GM12891 (cell line): ENCODE data around the gene MIA.
"Not testable (repeated sequence)": the region's sequence is repeated elsewhere in the genome, so short reads cannot be mapped to it uniquely, and the experiment has no call there.

Experiments
- DNase-seq: peaks from one replicate; pipeline ENCODE4 v3.0.0; 2011; ENCODE audit warnings: low spot score; ENCODE audit not compliant: insufficient read length
- FAIRE-seq: peaks from 2 replicates; lab custom pipeline; 2011; peaks lifted over from hg19 to GRCh38; lab: Jason Lieb, UNC
- PAX5 ChIP-seq: IDR thresholded peaks from 2 replicates; pipeline ENCODE4 v1.6.1; 2011; ENCODE audit warnings: low read length, moderate library complexity, mild to moderate bottlenecking; ENCODE audit not compliant: insufficient read depth, severe bottlenecking
- POLR2A ChIP-seq: IDR thresholded peaks from 2 replicates; pipeline ENCODE4 v1.6.1; 2011; ENCODE audit warnings: low read depth, low read length, control low read depth
- POU2F2 ChIP-seq: IDR thresholded peaks from 2 replicates; pipeline ENCODE4 v1.6.1; 2011; ENCODE audit warnings: low read depth, mild to moderate bottlenecking, control low read depth, low read length, moderate library complexity
- SPI1 ChIP-seq: IDR thresholded peaks from 2 replicates; pipeline ENCODE4 v1.6.1; 2011; ENCODE audit warnings: low read depth, low read length, control low read depth

MIA gene

DNA sequence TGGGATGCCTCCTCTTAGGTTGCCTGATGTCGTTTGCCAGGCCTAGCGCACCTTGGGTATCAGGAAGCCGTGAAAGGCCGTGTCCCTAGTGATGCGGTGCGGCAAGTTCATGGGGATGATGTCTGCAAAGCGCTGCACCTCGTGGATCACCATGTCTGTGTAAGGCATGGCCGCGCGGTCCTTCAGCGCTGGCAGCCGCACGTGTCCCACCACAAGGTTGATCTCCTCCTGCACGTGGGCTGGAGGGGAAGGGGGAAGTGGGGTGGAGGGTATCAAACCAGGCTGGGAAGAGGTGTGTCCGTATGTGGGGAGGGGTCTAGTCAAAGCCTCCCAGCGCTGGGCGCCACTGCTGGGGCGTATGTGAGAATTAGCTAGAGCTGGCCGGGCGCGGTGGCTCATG is 46.8 kb downstream of the MIA start:
- no peak for DNase-seq
- TF ChIP-seq PAX5 = no peak
- TF ChIP-seq POLR2A = no peak
- TF ChIP-seq POU2F2 = no peak
- FAIRE-seq = no peak

DNA sequence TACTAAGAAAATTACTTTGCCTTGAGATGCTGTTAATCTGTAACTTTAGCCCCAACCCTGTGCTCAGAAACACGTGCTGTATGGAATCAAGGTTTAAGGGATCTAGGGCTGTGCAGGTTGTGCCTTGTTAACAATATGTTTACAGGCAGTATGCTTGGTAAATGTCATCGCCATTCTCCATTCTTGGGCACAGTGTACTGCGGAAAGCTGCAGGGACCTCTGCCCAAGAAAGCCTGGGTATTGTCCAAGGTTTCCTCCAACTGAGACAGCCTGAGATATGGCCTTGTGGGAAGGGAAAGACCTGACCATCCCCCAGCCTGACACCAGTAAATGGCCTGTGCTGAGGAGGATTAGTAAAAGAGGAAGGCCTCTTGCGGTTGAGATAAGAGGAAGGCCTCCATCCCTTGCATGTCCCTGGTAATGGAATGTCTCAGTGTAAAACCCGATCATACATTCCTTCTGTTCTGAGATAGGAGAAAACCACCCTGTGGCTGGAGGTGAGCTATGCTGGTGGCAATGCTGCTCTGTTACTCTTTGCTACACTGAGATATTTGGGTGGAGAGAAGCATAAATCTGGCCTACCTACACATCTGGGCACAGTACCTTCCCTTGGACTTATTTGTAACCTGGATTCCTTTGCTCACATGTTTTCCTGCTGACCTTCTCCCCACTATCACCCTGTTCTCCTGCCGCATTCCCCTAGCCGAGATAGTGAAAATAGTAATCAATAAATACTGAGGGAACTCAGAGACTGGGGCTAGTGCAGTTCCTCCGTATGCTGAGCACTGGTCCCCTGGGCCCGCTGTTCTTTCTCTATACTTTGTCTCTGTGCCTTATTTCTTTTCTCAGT is 47.6 kb downstream of the MIA start:
- not testable (repeated sequence) for FAIRE-seq, DNase-seq
- TF ChIP-seq SPI1 = peak; percentile 71

DNA sequence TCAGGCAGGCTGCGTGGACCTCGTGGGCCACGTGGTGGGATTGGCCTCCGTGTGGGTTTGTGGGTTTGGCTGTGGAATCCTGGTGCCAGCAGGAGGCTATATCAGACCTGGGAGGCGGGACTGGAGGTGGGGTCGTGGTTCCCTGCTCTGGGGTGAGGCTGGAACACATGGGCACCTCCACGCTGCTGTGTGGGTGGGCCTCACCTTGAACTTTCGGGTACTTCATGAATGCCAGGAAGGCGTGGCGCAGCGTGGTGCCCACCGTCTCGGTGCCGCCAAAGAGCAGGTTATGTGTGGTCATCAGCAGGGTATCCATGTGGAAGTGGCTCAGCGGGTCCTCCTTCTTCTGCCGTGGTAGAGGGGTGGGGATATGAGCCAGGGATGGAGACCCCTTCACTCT is 49.6 kb downstream of the MIA start:
- FAIRE-seq, DNase-seq: not testable (repeated sequence)

DNA sequence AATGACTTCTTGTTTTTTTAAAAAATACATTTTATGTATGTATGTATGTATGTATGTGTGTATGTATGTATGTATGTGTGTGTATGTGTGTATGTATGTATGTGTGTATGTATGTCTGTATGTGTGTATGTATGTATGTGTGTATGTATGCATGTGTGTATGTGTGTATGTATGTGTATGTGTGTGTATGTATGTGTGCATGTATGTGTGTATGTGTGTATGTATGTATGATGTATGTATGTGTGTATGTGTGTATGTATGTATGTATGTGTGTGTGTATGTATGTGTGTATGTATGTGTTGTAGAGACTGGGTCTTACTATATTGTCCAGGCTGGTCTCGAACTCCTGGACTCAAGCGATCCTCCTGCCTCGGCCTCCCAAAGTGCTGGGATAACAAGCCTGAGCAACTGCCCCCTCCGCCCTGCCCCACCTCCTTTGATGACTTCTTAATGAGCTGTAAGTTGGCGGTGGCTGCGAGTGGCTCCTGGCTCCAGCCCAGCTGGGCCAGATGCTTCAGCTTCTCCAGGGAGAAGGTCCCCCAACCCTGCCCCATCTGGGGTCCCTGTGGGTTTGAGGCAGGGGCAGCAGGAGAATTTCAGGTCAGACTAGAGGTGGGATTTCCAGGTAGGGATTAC is 50.3 kb downstream of the MIA start:
- not testable (repeated sequence) for DNase-seq
- FAIRE-seq = peak; percentile 38

DNA sequence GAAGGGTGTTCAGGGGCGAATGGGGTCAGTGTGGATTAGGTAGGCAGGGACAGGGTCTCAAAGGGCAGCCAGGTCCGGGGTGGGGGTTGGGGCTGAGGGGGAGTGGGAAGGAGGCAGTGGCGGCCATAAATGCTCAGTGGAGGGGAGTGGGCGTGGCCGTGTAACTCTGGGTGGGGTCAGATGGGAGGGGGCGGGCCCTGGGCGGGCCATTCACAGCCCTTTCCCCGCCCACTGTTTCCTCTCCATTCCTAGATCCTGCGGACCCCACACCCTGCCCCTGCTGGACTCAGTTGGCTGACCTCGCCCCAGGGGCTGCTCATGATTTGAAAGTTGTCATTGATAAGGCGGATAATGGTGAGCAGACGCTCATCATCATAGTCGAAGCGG is 51.0 kb downstream of the MIA start:
- not testable (repeated sequence) for DNase-seq, FAIRE-seq

DNA sequence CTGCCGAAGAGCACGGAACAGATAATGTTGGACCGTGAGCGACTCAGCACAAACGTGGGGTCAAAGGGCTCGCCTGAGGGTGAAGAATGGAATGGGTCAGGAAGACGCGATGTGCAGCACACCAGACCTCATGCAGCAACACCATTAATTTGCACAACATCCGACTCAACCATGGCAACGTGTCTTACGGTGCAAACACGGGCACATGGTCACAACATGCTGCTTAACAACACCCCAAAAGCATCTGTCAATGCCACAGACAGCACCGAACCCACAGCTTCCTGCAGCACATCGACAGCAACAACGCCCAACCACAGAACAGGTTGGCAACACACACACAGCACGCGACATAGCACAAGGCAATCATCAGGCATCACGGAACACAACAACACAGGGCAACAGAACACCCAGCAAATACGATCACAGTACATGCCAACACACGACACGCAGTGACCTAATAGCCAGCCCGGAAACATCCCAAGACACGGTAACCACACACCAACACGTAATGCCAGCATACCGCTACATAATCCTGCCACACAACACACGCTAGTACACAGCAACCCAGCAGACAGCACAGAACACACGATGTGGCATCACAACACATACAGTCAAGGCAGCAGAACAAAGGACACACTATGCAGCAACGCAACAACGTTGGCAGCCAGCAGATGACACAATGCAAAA is 51.5 kb downstream of the MIA start:
- FAIRE-seq, DNase-seq: not testable (repeated sequence)
